Fibroblast of skin of back (primary cell): Measurements from ENCODE around the gene KHDRBS1.
"Not testable (repeated sequence)": the region's sequence is repeated elsewhere in the genome, so short reads cannot be mapped to it uniquely, and the experiment has no call there.

ENCODE experiments used
- DNase-seq: peaks from one replicate; pipeline ENCODE4 v3.0.0-alpha.2; 2013

The KHDRBS1 gene

DNA sequence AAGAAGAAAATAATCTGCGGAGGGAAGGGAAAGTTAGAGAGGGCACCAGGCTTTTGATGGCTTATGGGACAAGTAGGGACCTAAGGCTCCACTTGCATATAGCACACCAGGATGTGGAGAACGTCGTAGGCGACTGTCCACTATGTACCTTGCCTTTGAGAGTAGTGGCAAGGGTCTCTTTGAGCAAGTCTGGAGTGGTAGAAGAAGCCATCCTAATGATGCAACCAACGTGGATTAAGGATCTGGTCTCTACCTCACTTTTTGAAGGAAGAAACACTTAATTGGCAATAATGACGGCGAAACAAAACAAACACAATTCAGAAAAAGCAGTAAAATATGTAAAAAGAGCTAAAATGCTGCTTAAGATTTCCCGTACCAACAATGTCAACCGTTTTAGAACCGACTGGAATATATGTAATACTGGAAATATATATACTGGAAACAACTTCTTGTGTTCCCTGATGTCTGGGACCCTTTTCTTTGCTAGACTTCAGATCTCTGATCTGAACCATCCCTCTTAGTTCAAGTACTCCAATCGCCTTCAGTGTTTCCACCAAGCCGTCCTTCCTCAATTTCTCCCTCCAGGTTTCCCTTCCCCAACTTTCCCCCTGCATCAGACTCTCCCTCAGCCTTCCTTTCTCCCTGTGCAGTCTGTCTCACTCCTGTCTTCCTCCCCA, 821 bp upstream of the KHDRBS1 start:
- DNase-seq = no peak

DNA sequence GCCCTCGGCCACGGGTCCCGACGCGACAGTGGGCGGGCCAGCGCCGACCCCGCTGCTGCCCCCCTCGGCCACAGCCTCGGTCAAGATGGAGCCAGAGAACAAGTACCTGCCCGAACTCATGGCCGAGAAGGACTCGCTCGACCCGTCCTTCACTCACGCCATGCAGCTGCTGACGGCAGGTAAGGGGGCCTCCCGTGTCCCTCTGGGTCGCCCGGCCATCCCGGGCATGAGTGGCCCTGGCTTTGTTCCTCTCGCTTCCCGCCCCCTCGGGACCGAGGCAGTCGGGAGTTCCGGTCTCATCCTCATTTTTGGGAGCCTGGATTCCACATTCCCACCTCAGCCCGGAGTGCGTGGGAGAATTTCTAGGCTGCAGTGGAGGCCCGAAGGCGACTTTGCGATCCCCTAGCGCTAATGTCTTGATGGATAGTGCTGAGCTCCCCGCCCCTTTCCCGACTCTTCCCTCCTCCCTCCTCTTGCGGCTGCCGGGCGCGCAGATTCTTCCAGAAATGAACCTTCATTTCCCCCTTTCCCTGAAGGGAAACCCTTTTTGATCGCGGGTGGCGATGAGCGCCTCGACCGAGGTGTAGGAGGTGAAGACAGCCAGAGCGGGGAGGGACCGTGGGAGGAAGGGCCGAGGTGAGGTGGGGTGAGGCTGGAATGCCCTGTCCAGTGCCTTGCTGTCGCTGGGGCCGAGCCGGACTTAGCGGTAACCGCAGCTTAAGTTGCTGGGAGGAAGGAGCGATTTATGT, 705 bp downstream of the KHDRBS1 start:
- peak; percentile 47 for DNase-seq

- DNase-seq = no peak
Measured at GRCh38 chr1:32014948-32015273, 1.2 kb downstream of the KHDRBS1 start.

DNA sequence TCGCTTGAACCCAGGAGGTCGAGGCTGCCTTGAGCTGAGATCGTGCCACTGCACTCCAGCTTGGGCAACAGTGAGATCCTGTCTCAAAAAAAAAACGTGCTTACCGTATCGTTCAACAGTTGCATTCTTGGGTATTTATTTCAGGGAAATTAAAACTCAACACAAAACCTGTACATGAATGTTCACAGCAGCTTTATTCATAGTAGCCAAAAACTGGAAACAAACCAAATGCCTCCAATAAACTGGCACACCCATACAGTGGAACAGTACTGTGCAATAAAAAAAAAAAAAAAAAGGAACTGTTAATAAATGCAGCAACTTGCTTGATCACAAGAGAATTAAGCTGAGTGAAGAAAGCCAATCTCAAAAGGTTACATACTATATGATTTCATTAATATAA, 6.7 kb downstream of the KHDRBS1 start:
- DNase-seq = no peak

DNA sequence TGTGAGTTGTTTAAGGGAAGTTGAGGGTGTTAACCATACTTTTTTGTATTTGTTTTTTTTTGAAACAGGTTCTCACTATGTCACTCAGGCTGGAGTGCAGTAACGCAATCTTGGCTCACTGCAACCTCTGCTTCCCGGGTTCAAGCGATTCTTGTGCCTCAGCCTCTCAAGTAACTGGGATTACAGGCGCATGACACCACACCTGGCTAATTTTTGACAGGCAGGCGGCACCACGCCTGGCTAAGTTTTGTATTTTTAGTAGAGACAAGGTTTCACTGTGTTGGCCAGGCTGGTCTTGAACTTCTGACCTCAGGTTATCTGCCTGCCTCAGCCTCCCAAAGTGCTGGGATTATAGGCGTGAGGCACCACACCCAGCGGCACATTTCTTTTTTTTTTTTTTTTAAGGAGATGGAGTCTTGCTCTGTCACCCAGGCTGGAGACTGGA, 7.9 kb downstream of the KHDRBS1 start:
- DNase-seq = not testable (repeated sequence)

DNA sequence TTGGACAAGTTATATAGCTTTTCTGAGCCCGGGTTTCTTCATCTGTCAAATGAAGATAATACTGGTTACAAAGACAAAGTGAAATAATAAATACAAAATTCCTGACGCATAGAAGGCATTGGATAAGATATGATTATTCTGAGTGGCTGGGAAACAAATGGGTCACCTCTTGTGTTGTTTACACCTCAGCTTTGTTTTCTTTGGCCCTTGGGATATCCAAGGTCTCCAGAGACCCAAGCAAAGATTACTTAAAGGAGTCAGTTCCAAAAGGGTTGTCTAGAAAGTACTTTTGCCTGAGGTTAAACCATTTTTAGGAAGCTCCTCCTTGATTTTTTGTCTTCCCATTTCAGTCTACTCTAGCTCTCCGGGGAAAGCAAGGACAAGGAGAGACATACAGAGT, 9.7 kb downstream of the KHDRBS1 start:
- no peak for DNase-seq

GRCh38 chr1:32025515-32025914, 11.8 kb downstream of the KHDRBS1 start:
- DNase-seq = no peak

DNA sequence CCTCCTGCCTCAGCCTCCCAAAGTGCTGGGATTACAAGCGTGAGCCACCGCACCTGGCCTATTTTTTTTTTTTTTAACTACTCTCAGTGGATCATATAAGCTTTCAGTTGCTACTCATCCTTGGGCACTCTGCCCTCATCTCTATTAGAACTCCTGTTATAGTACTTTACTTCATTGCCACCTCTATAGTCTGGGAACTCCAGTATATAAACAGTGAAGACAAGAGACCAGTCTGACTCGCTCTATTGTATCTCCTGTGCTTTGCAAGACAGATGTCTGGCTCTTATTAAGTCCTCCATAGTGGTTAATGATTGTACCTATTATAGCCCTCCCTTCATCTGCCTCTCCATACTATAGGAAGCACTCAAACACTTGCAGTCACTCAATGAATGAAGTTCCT, 15.1 kb downstream of the KHDRBS1 start:
- no peak for DNase-seq

DNA sequence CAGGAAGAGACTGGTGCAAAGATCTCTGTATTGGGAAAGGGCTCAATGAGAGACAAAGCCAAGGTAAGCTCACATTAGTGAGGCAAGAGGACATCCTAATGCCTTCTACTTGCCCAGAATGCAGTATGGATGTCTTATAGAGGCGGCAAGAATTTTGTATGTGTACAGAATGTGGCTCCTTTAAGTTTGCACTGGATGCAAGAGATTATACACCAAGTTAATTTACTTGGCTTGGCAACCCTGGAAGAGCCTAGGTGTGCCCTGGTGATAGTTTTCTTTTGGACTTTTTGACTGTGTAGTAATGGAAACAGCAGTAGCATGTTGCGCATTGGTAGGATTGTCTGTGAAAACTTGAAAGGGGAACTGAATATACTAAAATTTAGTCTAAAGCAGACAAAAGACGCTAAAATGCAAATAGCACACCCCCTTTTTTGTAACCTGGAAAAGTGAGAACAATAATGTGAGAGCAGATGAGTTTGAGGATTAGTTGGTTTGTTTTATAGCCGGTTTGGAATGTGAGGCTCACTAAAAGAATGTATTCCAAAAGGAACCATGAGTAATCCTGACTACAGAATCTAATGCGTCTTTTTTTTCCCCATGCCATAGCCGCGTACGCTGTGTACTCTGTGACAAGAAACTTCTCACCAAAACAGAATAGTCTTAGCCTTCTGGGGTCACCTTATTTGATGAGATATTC, 18.1 kb downstream of the KHDRBS1 start:
- peak; percentile 82 for DNase-seq

GRCh38 chr1:32032275-32032615, 18.6 kb downstream of the KHDRBS1 start:
- no peak for DNase-seq

DNA sequence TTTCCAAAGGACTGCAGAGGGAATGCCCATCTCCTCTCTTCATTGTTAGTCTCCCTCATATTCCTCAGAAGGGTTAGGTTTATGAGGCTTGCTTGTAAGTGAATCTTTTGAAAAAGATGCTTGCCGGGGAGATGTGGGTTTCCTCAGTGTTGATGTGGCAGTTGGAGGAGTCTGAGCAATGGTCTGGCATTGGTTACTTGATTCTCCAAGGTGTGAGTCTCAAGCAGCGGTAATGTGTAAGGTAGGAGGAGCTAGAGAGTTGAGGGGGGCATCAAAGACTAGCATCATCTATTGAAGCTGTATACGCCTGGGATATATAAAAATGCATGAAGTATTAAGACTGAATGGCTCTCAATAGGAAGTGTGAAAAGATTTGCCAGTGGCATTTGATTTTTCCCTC, 21.5 kb downstream of the KHDRBS1 start:
- DNase-seq = no peak

- DNase-seq = no peak
Measured at GRCh38 chr1:32040711-32041110, 27.0 kb downstream of the KHDRBS1 start.

- no peak for DNase-seq
Measured at GRCh38 chr1:32042330-32042729, 28.7 kb downstream of the KHDRBS1 start.

GRCh38 chr1:32044234-32044633, 30.6 kb downstream of the KHDRBS1 start:
- DNase-seq = no peak

- DNase-seq = no peak
Measured at GRCh38 chr1:32045772-32046171, 32.1 kb downstream of the KHDRBS1 start.

DNA sequence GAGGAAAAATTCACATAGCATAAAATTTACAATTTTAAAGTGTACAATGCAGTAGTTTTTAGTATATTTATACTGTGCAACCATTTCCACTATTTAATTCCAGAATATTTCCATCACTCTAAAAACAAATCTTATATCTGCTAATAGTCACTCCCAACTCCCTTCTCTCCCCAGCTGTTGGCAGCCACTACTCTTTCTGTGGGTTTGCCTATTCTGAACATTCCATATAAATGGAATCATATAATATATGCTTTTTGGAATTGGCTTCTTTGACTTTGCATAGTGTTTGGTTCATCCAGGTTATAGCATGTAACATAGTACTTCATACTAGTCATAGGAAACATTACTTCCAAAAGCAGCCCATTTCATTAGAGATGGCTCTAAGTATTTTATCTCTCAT, 34.0 kb downstream of the KHDRBS1 start:
- DNase-seq = peak; percentile 46

- DNase-seq = no peak
Measured at GRCh38 chr1:32048440-32048839, 34.8 kb downstream of the KHDRBS1 start.

DNA sequence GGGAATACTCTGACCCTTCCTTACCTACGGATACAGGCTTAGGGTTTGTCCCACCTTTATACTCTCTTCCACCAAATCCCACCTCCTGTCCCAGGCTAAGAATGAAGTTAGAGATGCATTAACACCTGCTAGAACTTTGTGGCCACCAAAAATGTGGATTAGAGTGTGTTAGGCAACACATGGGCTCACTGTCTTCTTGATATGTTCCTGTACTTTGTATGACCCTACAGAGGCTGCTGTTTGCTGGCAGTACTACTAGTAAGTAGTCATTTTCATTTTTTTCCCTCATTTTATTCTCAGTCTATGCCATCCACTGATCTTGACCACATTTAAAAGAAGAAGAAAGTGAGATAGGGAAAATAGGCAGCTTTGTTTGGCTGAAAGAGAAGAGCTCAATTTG, 38.0 kb downstream of the KHDRBS1 start:
- no peak for DNase-seq

- peak; percentile 82 for DNase-seq
Measured at GRCh38 chr1:32052887-32053286, 39.2 kb downstream of the KHDRBS1 start.

GRCh38 chr1:32055416-32055815, 41.7 kb downstream of the KHDRBS1 start:
- no peak for DNase-seq

DNA sequence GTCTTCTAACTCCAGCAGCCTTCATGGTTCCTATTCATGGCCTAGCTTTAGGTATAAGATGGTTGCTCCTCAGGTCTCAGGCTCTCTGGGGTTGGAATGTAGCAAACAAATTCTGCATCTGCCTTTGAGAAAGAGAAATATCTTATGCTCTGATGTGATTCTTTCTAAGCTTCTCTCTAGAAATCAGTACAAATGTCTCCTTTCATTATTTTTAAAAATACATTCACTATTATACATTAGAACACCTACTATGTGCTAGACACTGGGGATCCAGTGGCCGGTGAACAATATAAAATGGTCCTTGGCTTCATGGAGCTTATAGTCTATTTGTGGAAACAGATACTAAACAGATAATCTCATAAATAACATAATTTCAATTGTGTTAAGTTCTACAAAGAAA, 42.9 kb downstream of the KHDRBS1 start:
- DNase-seq = no peak

GRCh38 chr1:32060914-32061313, 47.2 kb downstream of the KHDRBS1 start:
- DNase-seq = no peak

- DNase-seq = peak; percentile 54
Measured at GRCh38 chr1:32062867-32063230, 49.2 kb downstream of the KHDRBS1 start.

DNA sequence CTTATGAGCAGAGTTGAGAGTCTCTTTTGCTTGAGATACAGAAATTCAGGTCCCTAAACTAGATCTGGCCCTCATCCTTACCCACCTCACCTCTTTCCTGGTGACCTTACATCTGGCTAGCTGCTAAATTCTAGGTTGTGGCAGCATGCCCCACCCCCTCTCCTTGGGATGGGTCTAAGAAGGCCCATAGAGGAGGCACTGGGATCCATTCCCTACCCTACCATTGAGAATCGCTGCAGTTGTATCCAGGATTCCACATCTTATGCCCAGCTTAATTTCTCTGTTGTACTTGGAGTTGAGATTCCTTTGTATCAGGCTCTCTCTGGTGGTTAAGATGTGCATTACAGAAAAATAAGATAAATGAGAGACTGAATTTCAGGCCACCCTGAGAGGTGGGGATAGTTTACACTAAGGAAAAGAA, 49.6 kb downstream of the KHDRBS1 start:
- DNase-seq = peak; percentile 80
